HG03159 (cell line): Measurements from ENCODE around the gene GPSM1.

Experiments used
- ATAC-seq: cut with Tn5 transposase; IDR thresholded peaks from one replicate; pipeline ENCODE4 v1.9.1; 2021; ENCODE audit warnings: mild to moderate bottlenecking, moderate library complexity; ENCODE audit not compliant: unreplicated experiment

The GPSM1 gene

GRCh38 chr9:136407911-136408310 lies 80.6 kb downstream of the GPSM1 start:
- ATAC-seq: no peak
